K562 (cell line): ENCODE data around the gene MSTO1. TPM values are rescaled to one million over a fixed set of nuclear protein-coding genes. Genes with fewer than 3 reads are reported as not detected.

Experiments
- ARHGAP35 ChIP-seq: fragments of 450-650 bp; IDR thresholded peaks from 2 replicates; pipeline ENCODE4 v1.6.1; 2018; ENCODE audit not compliant: partially characterized antibody
- CBFB ChIP-seq: sonication (generic); formaldehyde crosslinking; IDR thresholded peaks from 2 replicates; pipeline ENCODE4 v1.4.0; 2020; ENCODE audit warnings: mild to moderate bottlenecking, missing genetic modification reagents
- DACH1 ChIP-seq: fragments of 450-650 bp; IDR thresholded peaks from 2 replicates; pipeline ENCODE4 v1.6.1; 2018; ENCODE audit not compliant: partially characterized antibody
- GATA2 ChIP-seq: sonication (generic); formaldehyde crosslinking; IDR thresholded peaks from 2 replicates; pipeline ENCODE4 v1.4.0; 2020; ENCODE audit warnings: mild to moderate bottlenecking, missing genetic modification reagents
- GATAD2B ChIP-seq: fragments of 450-650 bp; IDR thresholded peaks from 2 replicates; pipeline ENCODE4 v1.6.1; 2017; ENCODE audit warnings: mild to moderate bottlenecking, borderline replicate concordance
- MEF2A ChIP-seq: IDR thresholded peaks from 2 replicates; pipeline ENCODE4 v1.6.1; 2011; ENCODE audit warnings: low read depth, mild to moderate bottlenecking, low read length, moderate library complexity; ENCODE audit not compliant: control insufficient read depth
- MITF ChIP-seq: IDR thresholded peaks from 2 replicates; pipeline ENCODE4 v1.6.1; 2014; ENCODE audit warnings: antibody characterized with exemption
- MLLT1 ChIP-seq, 2 experiments: fragments of 450-650 bp; IDR thresholded peaks; 2 replicates each; pipeline ENCODE4 v1.6.1; 2016
- MTA1 ChIP-seq: fragments of 450-650 bp; IDR thresholded peaks from 2 replicates; pipeline ENCODE4 v1.6.1; 2017; ENCODE audit warnings: borderline replicate concordance
- NCOA6 ChIP-seq: fragments of 450-650 bp; IDR thresholded peaks from 2 replicates; pipeline ENCODE4 v1.6.1; 2017; ENCODE audit warnings: mild to moderate bottlenecking
- NFATC3 ChIP-seq: fragments of 450-650 bp; IDR thresholded peaks from 2 replicates; pipeline ENCODE4 v1.6.1; 2017; ENCODE audit warnings: mild to moderate bottlenecking
- NFYB ChIP-seq: IDR thresholded peaks from 2 replicates; pipeline ENCODE4 v1.6.1; 2011; ENCODE audit warnings: mild to moderate bottlenecking, moderate library complexity; ENCODE audit not compliant: insufficient read length; ENCODE audit errors: extremely low read depth
- POLR2AphosphoS2 ChIP-seq: IDR thresholded peaks from 2 replicates; pipeline ENCODE4 v1.6.1; 2012; ENCODE audit warnings: low read length, improper control_type of control experiment
- POU5F1 ChIP-seq: fragments of 150-350 bp; IDR thresholded peaks from 2 replicates; pipeline ENCODE4 v1.6.1; 2014; ENCODE audit warnings: borderline replicate concordance, low read length, low read depth, mild to moderate bottlenecking; ENCODE audit not compliant: partially characterized antibody
- RERE ChIP-seq: sonication (generic); formaldehyde crosslinking; IDR thresholded peaks from 2 replicates; pipeline ENCODE4 v1.8.0; 2023; ENCODE audit warnings: missing genetic modification reagents, mild to moderate bottlenecking, borderline replicate concordance
- SRSF7 ChIP-seq: fragments of 200-400 bp; formaldehyde crosslinking; optimal IDR thresholded peaks from 2 replicates; pipeline ENCODE3; 2017; ENCODE audit warnings: mild to moderate bottlenecking, low read depth, low read length
- TAF9B ChIP-seq: fragments of 450-650 bp; IDR thresholded peaks from 2 replicates; pipeline ENCODE4 v1.6.1; 2018; ENCODE audit warnings: mild to moderate bottlenecking; ENCODE audit not compliant: partially characterized antibody
- TBP ChIP-seq: optimal IDR thresholded peaks from 2 replicates; pipeline ENCODE3; 2011; ENCODE audit warnings: low read depth, low read length, improper control_type of control experiment
- ZNF133 ChIP-seq: fragments of 250-450 bp; sonication (Bioruptor Pico); IDR thresholded peaks from 2 replicates; pipeline ENCODE4 v1.4.0; 2020; ENCODE audit warnings: mild to moderate bottlenecking
- ZNF57 ChIP-seq: fragments of 450-650 bp; formaldehyde crosslinking; IDR thresholded peaks from 2 replicates; pipeline ENCODE4 v1.4.0; 2020; ENCODE audit warnings: mild to moderate bottlenecking, moderate library complexity
- ZNF589 ChIP-seq: fragments of 200-800 bp; sonication (Bioruptor generic); IDR thresholded peaks from 2 replicates; pipeline ENCODE4 v1.6.1; 2016; ENCODE audit warnings: low read depth, missing genetic modification characterization, missing compliant biosample characterization
- ZNF644 ChIP-seq: fragments of 200-800 bp; sonication (Bioruptor generic); IDR thresholded peaks from 2 replicates; pipeline ENCODE4 v1.6.1; 2016; ENCODE audit warnings: low read depth, missing genetic modification characterization, missing compliant biosample characterization
- polyA plus RNA-seq, 8 experiments: library from polyadenylated mRNA; depleted of rRNA in 4 of 8; stranded (reverse) in 5 of 8; unstranded in 3 of 8; fragments of >200 nt; fragmentation: Nextera tagmentation in 2 of 8; fragmentation: Illumina TruSeq in 1 of 8; extraction: Ambion mirVana in 2 of 8; extraction: Trizol in 1 of 8; gene quantifications; 2 replicates each; pipeline versions ENCODE4 v1.2.1 to v1.2.3, GENCODE V29; 2011 to 2014; ENCODE audit warnings: inconsistent platforms in 1 of 8, missing spikeins in 1 of 8
- total RNA-seq, 7 experiments: library from RNA; depleted of rRNA in 6 of 7; stranded (reverse); fragments of >200 nt in 6 of 7; fragmentation: Illumina TruSeq in 2 of 7; extraction: Trizol in 2 of 7; gene quantifications; 2 replicates each; pipeline versions ENCODE4 v1.2.1 to v1.2.3, GENCODE V29; 2011 to 2021; ENCODE audit warnings: low replicate concordance in 1 of 7

The MSTO1 gene
- total and polyA plus RNA-seq, 9 of the 15 experiments (the other 6 are each of a cell fraction or from before 2014, with no cell fraction given): 18.8 to 71.1 (median 47.3) TPM

GRCh38 chr1:155562581-155563376 is 47.2 kb upstream of the MSTO1 start, which contains the start of gene ASH1L (continued):
- TF ChIP-seq MITF: peak; percentile 42
- TF ChIP-seq TBP: peak; percentile 91
- TF ChIP-seq POLR2AphosphoS2: no peak
- TF ChIP-seq MLLT1 (IDR thresholded peaks at IDR 0.05): peak; percentile 65 to 79; a peak in 3 of 4 replicates
- no peak for TF ChIP-seq NFYB
- TF ChIP-seq SRSF7: no peak
- TF ChIP-seq MTA1: no peak
- TF ChIP-seq TAF9B: peak; percentile 95
- TF ChIP-seq ZNF57 (CRISPR knock-in tag): no peak
- no peak for TF ChIP-seq ZNF589 (CRISPR knock-in tag)
- TF ChIP-seq GATAD2B: no peak
- TF ChIP-seq POU5F1: no peak
- no peak for TF ChIP-seq MEF2A
- no peak for TF ChIP-seq ZNF644
- no peak for TF ChIP-seq ARHGAP35
- TF ChIP-seq DACH1: no peak
- TF ChIP-seq RERE (CRISPR knock-in tag): no peak
- TF ChIP-seq GATA2 (CRISPR knock-in tag): no peak
- TF ChIP-seq NFATC3: no peak
- TF ChIP-seq CBFB (CRISPR knock-in tag): no peak
- no peak for TF ChIP-seq ZNF133
- TF ChIP-seq NCOA6: no peak
